ENCODE measurements around the gene SNX10.

DNA sequence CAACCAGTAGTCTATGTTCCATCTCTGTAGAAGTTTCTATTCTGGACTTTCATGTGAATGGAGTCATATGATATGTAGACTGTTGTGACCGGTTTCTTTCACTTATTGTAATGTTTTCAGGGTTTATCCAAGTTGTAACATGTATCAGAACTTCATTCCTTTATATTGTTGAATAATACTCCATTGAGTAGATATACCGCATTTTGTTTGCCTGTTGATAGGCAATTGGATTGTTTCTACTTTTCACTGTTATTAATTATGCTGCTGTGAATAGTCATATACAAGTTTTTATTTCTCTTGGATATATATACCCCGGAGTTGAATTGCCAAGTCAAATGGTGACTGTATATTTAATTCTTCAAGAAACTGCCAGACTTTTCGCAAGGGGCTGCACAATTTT lies 40.1 kb downstream of the SNX10 start:
- TF ChIP-seq, protein P1, sequence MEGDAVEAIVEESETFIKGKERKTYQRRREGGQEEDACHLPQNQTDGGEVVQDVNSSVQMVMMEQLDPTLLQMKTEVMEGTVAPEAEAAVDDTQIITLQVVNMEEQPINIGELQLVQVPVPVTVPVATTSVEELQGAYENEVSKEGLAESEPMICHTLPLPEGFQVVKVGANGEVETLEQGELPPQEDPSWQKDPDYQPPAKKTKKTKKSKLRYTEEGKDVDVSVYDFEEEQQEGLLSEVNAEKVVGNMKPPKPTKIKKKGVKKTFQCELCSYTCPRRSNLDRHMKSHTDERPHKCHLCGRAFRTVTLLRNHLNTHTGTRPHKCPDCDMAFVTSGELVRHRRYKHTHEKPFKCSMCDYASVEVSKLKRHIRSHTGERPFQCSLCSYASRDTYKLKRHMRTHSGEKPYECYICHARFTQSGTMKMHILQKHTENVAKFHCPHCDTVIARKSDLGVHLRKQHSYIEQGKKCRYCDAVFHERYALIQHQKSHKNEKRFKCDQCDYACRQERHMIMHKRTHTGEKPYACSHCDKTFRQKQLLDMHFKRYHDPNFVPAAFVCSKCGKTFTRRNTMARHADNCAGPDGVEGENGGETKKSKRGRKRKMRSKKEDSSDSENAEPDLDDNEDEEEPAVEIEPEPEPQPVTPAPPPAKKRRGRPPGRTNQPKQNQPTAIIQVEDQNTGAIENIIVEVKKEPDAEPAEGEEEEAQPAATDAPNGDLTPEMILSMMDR (IDR thresholded peaks at IDR 0.05) = no peak
- no peak for TF ChIP-seq POLR2A (IDR thresholded peaks at IDR 0.05)

Measured in suprapubic skin (tissue), 3 donors.